GM19463 (cell line): Measurements from ENCODE around the gene KRT76.

Experiments used
- ATAC-seq: cut with Tn5 transposase; IDR thresholded peaks from one replicate; pipeline ENCODE4 v1.9.1; 2021; ENCODE audit warnings: mild to moderate bottlenecking, moderate library complexity; ENCODE audit not compliant: unreplicated experiment

The KRT76 gene

DNA sequence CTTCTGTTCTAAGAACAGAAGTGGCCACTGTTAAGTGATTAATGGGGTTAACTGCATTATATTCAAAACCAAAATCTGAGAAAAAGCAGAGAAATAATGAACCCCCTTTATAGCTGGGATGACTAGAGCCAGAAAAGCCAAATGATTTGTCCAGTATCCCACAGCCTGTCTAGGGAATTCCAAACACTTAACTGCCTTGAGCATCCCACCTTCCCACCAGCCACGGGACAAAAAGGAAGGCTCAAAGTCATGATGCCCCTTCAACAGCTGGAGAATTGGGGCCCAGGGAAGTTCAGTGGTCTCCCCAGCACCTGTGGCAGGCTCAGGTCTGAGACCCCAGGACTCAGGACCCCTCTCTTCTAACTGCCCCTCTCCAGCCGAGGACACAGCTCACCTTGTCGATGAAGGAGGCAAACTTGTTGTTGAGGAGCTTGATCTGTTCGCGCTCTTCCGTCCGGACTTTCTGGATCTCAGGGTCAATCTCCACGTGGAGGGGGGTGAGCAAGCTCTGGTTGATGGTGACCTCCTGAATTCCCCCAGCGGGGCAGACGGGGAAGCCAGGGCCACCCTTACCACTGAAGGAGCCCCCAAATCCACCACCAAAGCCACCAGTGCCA, 36.2 kb upstream of the KRT76 start:
- ATAC-seq: no peak

DNA sequence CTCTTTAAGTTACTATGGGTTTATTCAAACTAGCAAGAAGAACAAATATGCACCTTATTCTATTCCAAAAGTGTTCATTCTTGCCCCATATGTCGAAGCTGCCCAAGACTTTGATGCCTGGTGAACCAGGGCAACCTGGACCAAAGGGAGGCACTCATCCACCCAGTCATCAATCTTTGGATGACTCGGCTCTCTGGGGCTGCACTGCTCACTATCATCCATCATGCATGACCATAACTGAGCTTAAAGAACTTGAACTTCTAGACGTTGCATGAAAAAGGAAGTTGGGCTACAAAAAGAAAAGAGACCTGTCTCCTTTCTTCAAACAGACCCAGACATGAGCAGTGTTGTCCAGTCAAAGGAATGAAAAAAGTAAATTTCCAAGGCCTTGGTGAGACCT, 35.6 kb upstream of the KRT76 start:
- no peak for ATAC-seq

DNA sequence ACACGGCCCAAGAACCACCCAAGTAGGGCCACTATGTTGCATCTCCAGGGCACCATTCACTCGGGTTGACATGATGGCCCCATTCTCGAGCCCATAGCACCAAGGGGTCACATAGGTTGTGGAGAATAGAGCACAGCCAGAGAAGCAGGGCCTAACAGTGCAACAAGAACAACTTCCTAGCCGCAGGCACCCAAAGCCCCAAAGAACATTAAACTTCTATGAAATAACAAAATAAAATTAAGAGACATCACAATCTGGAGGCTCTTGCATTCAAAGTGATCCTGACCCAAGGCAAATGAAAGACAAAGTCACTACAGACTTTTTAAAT, 34.9 kb upstream of the KRT76 start:
- no peak for ATAC-seq

DNA sequence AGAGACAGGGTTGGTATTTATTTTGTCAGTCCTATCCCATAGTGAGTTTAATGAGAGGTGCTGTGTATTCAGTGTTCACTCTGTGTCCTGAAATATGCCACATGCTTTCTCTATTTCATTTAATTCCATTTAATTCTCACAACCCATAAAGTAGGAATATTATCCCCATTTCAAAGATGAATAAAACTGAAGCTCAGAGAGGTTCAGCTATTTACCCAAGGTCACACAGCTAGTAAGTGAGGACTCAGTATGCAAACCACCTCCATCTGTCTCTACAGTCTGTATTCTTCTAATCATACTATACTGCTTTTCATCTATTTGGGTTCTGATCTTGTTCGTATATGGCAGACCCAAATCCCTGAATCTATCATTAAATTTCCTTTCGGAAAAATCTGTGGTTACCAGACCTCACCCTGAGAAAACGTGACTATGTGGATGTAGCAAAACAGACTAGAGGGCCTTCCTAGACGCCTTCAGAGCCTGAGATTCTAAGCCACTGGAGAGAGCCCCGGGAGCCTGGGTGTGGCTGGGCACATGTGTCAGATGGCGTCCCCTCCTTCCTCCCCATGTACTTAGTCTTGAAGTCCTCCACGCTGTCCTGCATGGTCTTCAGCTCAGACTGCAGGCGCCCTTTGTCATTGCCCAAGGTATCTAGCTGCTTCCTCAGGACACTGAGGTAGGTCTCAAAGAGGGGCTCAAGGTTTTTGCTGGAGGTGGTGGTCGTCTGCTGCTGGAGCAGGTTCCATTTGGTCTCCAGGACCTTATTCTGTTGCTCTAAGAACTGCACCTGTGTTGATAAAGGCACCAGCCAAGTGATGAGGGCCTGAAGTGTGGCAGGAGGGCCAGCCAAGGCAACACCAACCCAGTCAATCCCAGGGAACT, 34.3 kb upstream of the KRT76 start:
- no peak for ATAC-seq

DNA sequence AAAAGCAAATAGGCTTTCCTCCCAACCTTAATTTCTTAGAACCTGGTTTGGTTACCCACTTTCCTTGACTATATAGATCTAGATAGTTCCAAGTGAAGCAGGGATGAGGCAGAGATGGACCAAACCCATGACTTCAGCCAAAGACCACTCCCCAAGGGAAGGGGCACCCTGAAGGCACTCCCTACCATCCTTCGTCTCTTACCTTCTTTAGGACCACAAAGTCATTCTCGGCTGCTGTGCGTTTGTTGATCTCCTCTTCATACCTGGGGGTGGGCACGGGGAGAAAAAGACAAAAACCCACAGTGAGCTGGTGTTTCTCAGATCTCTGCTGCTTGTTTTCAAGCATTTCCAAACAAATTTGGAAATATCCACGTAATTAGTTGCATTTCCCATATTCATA, 33.4 kb upstream of the KRT76 start:
- ATAC-seq: no peak

DNA sequence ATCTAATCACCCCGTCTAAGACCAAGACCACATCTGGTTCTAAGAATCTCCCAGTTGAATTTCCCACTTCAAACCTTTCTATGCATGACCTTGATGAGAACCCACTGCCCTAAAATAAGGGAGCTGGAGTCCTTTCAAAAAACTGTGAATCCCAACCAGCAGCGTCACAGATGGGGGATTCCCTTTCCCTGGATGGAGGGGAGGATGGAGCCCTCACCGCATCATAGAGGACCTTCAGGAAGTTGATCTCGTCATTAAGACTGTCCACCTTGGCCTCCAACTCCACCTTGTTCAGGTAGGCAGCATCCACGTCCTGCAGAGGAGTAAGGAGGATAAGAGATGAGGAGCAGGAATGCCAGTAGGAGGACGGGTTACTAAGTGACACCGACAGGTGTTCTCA, 32.0 kb upstream of the KRT76 start:
- no peak for ATAC-seq

DNA sequence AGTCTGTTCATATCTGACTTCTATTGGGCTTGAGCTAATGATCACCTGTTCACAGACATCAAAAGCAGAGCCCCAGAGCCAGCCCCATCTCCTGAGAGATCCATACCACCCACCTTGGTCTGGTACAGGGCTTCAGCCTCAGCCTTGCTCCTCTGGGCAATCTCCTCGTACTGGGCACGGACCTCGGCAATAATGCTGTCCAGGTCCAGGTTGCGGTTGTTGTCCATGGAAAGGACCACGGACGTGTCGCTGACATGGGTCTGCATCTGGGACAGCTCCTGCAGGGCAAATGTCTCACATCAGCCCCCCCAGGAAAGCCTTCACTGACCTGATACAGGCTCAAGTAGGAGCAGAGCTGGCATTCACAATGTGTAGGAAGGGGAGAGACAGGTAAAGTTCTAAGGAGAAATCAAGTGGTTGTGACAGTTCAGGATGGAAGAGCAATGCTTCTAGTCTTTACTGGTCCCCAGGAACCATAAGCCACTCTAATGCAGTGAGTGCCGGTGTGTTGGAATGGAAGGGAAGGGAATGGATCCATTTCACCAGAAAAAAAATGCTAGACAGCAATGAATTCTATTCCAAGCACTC, 31.5 kb upstream of the KRT76 start:
- no peak for ATAC-seq

DNA sequence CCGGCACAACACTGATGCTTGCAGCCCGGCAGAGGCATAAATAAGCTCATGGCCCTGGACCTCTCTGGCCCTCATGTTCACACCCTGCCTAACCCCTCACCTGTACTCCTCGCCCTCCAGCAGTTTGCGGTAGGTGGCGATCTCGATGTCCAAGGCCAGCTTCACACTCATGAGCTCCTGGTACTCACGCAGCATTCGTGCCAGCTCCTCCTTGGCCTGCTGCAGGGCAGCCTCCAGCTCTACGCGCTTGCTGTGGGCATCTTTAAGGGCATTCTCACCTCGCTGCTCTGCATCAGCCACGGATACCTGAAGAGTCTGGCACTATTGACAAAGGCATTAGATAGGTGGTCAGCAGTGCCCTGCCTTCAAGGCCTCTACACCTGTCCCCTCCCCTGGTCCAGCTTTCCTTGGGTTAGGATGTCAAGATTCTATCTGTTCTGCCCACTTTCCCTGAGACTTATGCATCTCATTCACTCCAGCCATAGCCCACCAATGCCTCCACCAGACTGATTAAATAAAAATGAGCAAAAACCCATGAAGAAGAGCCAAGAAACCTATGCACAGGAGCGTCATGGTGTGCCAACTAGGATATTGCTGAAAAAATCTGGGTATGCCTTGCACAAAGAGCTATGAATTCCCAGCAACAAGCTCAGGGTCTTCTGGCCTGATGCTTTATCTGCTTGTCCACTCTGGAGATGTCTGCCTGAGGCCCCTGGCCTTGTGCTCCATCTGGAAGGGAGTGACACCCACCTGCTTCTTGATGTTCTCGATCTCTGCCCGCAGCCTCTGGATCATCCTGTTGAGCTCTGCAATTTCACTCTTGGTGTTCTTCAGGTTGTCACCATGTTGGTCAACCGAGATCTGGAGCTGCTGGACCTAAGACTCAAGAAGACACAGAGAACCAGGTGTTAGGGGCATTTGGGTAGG, 30.7 kb upstream of the KRT76 start:
- ATAC-seq: no peak

DNA sequence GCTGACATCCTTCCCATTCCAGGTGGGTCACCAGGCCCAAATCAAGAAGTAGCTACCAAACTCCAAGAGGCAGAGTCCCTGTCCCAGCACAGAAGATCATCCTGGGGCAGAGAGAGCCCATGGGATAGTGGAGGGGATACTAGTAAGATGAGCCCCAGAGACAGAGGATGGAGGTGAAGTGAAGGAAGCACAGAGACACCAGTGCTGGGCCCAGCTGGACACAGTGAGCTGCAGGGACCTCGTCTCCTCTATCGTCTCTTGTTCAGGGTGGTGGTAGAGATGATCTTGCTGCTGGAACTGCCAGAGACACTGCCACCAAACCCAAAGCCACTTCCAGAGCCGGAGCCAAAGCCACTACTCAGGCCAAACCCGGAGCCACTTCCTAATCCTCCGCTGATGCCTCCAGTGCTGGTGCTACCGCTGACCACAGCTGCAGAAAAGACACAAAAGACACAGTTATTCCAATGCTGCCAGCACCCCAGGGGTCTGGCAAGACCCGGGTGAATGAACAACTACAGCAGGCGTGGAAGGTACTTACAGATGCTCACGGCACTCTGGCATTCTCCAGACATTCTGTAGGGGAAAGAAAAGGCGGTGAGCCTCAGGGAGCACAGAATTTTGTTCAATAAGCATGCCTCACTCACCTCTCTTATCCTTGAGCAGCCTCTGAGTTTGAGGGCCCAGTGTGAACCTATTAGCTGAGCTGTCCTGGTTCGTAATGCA, 29.8 kb upstream of the KRT76 start:
- ATAC-seq: no peak

DNA sequence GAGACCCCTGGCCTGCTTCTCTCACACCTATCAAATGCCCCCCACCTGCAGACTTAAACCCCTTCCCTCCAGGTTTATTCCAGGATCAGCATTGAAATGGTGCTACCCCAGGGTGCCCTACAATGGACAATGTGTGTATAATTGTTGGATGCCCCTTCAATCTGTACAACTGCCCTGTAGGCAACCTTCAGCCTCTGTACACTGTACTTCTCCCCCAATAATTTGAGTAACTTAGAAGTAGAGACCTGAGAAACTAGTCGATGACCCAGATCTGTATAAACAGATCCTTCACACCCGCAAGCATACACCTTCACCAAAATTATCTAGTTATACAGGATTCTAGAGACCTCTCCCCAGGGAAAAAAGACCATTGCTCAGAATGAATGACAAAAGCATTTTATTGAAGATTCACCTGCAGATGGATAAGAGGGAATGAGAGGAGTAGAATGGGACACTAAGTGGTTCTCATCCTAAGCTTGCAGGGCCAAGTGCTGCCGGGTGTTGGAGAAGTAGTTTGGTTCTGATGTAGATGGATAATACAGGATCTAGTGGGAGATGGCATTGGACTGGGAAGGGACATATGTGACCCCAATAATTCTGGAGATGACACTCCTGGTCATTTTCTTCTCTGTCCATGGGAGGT, 29.1 kb upstream of the KRT76 start:
- no peak for ATAC-seq

DNA sequence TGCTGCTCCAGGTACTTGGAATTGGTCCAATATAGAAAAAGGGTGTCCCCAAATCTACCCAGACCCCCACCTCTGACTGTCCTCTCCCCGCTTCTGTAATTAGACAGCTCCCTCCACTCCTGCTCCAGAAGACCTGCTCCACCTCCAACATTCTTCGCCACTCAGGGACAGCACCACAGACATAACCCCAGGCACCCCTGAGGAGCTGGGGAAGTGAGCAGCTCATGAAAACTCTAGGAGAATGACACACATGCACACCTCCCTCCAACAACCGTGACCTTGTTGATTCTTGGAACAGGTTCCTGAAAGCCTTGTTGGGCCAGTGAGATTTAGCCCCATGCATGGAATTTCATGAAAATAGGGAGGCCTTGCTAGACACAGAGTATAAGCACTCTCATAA, 28.6 kb upstream of the KRT76 start:
- no peak for ATAC-seq

DNA sequence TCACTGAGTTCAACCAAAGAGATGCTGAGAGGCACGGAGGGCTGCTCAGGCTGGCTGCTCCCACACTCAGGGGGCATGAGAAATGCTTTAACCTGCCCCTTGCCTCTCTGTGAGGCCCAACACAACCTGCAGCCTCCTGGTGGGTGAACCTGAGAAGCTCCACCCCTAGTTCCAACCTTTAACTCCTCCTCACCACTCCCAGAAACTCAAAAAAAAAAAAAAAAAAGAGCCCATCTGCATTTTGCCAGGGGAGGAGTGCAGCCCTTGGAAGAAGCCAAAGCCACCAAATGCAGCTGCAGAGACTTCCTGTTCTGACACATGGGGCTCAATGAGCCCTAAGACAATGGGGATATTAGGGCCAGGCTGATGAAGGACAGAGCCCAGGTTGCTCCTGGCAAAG, 27.9 kb upstream of the KRT76 start:
- no peak for ATAC-seq

DNA sequence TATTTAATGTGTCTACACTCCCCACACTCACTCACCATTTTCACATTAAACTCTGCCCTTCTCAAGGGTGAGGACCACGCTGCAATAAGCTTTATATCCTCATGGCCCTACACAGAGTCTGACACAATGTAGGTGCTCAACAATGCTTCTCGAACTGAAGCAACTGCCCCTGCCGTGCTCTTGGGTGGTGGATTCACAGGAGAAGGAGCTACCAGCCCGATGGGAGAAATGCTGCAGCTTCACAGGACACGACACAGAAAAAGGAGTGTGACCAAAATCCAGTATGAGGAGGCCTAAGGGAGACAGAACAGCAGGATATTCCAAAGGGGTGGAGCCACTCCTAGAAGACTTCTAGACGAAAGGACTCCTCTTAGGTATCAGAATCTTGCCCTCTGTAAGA, 25.3 kb upstream of the KRT76 start:
- no peak for ATAC-seq

DNA sequence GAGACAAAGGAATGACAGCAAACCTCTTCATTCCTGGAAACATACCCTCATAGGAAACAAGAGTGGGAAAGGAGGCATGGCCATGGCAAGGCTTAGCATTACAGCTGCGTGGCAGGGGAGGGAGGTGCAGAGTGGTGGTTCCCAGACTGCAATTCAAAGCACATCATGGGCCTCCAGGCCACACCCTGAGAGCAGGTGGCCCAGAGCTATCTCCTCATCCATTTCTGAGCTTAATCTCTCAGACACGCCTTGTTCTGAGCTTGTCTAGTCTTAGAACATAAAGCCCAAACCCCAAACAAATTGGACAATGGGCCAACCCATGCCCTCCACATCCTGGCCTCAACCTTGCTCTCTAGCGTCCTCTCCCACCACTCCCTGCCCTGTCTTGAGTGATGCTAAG, 24.6 kb upstream of the KRT76 start:
- ATAC-seq: no peak

DNA sequence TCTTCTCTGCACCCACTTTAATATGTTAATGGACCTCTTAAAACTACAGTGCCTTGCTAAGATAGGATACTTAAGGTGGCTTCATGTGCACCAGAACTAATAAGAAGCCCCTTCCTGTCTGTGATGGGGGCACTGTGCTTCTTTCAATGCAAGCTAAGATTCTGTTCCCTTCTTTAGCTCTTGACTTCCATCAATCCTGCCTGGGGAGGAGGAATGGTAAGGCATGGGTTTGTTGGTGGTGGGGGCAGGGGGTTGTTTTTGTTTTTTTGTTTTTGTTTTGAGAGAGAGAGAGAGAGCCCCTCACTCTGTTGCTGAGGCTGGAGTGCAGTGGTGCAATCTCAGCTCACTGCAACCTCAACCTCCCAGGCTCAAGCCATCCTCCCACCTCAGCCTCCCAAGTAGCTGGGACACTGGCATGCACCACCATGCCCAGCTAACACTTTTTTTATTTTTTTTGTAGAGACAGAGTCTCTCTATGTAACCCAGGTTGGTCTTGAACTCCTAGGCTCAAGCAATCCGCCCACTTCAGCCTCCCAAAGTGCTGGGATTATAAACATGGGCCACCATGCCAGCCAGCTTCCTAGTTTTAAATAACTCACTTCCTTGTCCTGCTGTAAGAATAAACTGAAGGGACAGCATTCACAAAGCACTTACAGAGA, 23.2 kb upstream of the KRT76 start:
- ATAC-seq: no peak

DNA sequence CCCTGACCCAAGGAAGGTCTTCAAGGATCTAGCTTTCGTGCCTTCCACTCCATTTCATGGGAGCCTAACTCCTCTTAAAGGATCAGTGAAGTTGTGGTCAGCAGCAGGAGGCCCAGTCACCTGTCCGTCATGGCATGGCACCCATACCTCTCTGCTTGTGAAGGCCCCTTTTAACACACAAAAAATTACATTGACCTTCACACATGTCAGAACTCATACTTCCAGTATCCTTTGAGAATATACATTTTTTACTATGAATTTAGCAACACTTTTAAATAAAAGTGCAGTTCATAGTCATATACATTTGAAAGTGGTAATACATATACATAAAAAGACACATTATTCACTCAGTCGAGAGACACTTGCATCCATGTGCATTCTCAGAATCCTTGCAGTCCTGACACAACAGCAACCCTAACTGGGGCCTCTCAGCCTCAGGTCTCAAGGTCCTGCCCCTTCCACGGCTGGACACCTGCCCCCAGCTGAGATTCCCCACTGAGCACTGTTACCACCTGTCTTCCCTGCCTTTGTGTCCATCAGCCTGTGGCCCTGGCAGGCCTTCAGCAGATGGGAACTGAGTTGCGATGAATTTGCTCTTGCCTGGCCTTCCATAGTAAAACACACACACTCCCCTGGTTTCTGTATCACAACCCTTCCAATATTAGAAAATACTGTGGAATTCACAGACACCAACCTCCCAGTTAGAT, 22.5 kb upstream of the KRT76 start:
- no peak for ATAC-seq

DNA sequence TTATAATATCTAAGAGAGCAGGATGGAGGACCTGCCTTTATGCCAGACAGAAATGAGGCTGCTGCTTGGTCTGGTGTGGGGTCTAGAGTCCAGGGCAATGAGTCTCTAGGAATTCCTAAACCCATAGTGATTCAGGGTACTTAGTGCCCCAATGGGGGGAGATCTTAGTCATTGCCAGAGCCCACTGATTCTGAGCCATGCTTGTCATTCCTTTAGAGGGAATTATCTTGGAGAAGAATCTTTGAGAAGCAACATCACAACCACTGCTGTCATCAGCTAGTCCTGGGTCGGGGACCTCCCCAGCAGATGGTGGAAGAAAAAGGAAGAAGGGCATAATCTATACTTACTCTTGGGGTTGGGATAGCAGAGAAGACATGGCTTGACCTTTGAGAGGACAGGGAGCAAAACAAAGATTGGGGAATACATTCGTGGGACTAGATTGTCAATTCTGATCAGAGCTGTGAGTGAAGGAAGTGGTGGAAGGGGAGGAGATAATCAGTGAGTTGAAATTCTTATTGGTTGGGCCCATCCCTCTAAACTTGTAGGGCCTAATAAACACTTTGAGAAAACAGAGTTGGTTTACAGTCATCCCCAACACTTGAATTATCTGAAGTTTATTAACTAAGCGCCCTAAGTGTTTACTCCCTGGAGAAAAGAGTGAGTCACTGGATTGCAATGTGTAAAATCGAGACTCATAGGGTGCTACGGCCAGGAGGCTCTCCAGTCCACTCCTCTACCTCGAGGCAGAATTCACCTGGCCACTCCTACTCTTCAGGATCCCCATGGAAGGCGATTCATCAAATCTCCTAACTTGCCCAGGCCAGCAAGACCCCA, 21.7 kb upstream of the KRT76 start:
- ATAC-seq: no peak

DNA sequence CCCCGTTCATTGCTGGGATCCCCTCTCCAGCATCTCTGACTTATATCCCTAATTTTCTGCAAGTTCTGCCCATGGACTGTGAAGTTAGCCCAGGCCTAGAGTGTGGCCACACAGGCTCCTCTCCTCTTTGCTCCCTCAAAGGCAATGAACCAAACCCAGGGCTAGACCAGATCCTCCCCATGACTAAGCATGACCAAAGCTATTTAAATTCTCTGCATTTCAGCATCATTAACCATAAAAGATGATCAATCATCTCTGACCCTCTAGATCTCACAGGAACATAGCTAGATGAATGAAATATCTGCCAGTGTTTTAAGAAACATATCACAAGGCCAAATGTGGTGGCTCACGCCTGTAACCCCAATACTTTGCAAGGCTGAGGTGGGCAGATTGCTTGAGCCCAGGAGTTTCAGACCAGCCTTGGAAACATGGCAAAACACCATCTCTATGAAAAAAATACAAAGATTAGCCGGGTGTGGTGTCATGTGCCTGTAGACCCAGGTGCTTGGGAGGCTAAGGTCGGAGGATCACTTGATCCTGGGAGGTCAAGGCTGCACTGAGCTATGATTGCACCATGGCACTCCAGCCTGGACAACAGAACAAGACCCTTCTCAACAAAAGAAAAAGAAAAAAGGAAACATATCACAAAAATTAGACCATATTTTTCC, 21.0 kb upstream of the KRT76 start:
- ATAC-seq: no peak
